Activated CD8-positive, alpha-beta T cell treated with anti-CD3 and anti-CD28 coated beads, Interleukin-2, amount 10 ng/mL, durations not matched to agents 7 days and 5 days (primary cell): ENCODE measurements around the gene KIF26A. TPM values are rescaled to one million over a fixed set of nuclear protein-coding genes. Genes with fewer than 3 reads are reported as not detected.

Source experiments
- ATAC-seq: fragments of 150-1000 bp; cut with Tn5 transposase; one replicate; pipeline ENCODE4 v1.10.0; 2021; ENCODE audit warnings: moderate library complexity
- CTCF ChIA-PET: fragments of 350-600 bp; sonication (Branson Sonifier 250); formaldehyde crosslinking; loops from one replicate; lab custom pipeline; 2021; ENCODE audit warnings: antibody characterized with exemption; lab: Charles Lee
- POLR2A ChIA-PET: fragments of 350-600 bp; sonication (Branson Sonifier 250); formaldehyde crosslinking; loops from one replicate; lab custom pipeline; 2021; ENCODE audit warnings: antibody characterized with exemption; lab: Charles Lee
- DNase-seq: peaks from one replicate; pipeline ENCODE4 v3.0.0-alpha.2; 2020
- H3K27ac Mint-ChIP-seq: one replicate; pipeline ENCODE4 v1.8.0; 2021; ENCODE audit warnings: mild to moderate bottlenecking, mixed read lengths
- H3K27me3 Mint-ChIP-seq: one replicate; pipeline ENCODE4 v1.8.0; 2021; ENCODE audit warnings: low read depth, mixed read lengths
- H3K36me3 Mint-ChIP-seq: one replicate; pipeline ENCODE4 v1.8.0; 2021; ENCODE audit warnings: low read depth, mixed read lengths
- H3K4me1 Mint-ChIP-seq: one replicate; pipeline ENCODE4 v1.8.0; 2021; ENCODE audit warnings: low read depth, mixed read lengths
- H3K4me3 Mint-ChIP-seq: one replicate; pipeline ENCODE4 v1.8.0; 2021; ENCODE audit warnings: mild to moderate bottlenecking, mixed read lengths
- H3K9me3 Mint-ChIP-seq: one replicate; pipeline ENCODE4 v1.8.0; 2022; ENCODE audit warnings: mixed read lengths; ENCODE audit not compliant: insufficient read depth
- total RNA-seq, 2 experiments: library from RNA; stranded (reverse); gene quantifications; one replicate each; pipeline ENCODE4 v1.2.3, GENCODE V29; 2021

KIF26A gene
- total RNA-seq, 2 experiments from 2014 or later: 0.26 TPM

- POLR2A ChIA-PET: no interaction called here
- no peaks in the 10 kb centered on the region for H3K36me3 Mint-ChIP-seq
- no peaks in the 10 kb centered on the region for H3K27me3 Mint-ChIP-seq
- H3K4me3 Mint-ChIP-seq: no peak overlapping the region
- H3K4me1 Mint-ChIP-seq: no peaks in the 10 kb centered on the region
- ATAC-seq: no peak
- DNase-seq: no peak
- H3K27ac Mint-ChIP-seq: no peak overlapping the region
- CTCF ChIA-PET: no interaction called here
- no peaks in the 10 kb centered on the region for H3K9me3 Mint-ChIP-seq
Observed at GRCh38 chr14:104183796-104184195, 45.4 kb downstream of the KIF26A start.

DNA sequence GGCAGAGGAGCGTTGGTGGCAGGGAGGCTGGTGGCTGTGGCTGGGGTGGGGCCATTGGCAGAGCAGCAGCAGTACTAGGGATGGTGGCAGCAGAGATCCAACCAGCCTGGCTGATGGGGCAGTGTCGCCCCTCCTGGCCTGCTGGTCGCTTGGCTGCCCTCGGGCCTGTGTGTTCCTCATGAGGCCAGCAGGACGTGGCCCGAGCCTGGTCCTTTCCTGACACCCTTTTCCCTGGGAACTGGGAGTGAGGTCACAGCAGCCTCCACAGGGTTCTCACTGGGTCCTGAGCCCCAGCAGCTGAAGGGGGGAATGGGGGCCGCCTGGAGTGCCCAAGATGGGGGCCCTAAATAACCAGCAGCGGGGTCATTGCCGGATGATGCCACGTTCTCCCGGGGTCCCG is 46.1 kb downstream of the KIF26A start:
- Mint-ChIP-seq H3K27me3 (no peaks in the 10 kb centered on the region), H3K27ac (no peak overlapping the region), H3K4me1 (no peaks in the 10 kb centered on the region), H3K4me3 (no peak overlapping the region), H3K36me3 (no peaks in the 10 kb centered on the region), H3K9me3 (no peaks in the 10 kb centered on the region)
- ATAC-seq: no peak
- CTCF ChIA-PET: no interaction called here
- no peak for DNase-seq
- POLR2A ChIA-PET: no interaction called here

- no peak for DNase-seq
- CTCF ChIA-PET: no interaction called here
- H3K9me3 Mint-ChIP-seq: no peaks in the 10 kb centered on the region
- H3K4me1 Mint-ChIP-seq: no peaks in the 10 kb centered on the region
- H3K36me3 Mint-ChIP-seq: no peaks in the 10 kb centered on the region
- no peaks in the 10 kb centered on the region for H3K27me3 Mint-ChIP-seq
- H3K4me3 Mint-ChIP-seq: no peak overlapping the region
- no peak overlapping the region for H3K27ac Mint-ChIP-seq
- POLR2A ChIA-PET: no interaction called here
- ATAC-seq: no peak
Observed at GRCh38 chr14:104184911-104185499, 46.6 kb downstream of the KIF26A start.

DNA sequence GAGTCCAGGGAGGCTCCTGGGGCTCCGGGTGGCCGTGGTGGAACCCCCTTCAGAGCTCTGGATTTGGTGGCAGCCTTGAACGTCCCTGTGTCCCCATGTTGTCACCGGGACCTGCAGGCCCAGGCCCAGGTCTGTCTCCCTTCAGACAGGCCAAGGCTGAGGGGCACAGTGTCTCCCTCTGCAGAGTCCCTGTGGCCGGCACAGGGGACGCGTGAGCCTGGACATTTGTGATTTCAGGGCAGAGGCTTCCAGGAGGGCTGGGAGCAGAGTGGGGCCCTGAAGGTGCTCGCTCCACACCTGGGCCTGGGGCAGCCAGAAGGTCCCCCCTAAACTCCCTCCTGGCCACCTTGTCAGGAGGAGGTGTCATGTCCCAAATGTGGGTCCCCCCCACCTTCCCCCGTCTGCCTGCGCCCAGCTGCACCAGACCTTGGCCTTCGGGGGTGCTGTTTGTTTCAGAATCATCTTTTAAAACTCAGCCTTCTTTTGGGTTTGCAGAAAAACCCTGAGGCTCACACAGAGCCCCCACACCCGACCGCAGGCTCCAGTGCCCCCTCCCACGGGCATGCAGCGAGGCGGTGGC is 47.6 kb downstream of the KIF26A start:
- ATAC-seq: no peak
- Mint-ChIP-seq H3K36me3 (no peaks in the 10 kb centered on the region), H3K9me3 (no peaks in the 10 kb centered on the region), H3K27me3 (no peaks in the 10 kb centered on the region), H3K4me3 (no peak overlapping the region), H3K27ac (no peak overlapping the region), H3K4me1 (no peaks in the 10 kb centered on the region)
- ChIA-PET POLR2A (no interaction called here), CTCF (no interaction called here)
- no peak for DNase-seq

- DNase-seq: no peak
- Mint-ChIP-seq H3K9me3 (no peaks in the 10 kb centered on the region), H3K36me3 (no peaks in the 10 kb centered on the region), H3K4me3 (no peak overlapping the region), H3K27me3 (no peaks in the 10 kb centered on the region), H3K27ac (no peak overlapping the region), H3K4me1 (no peaks in the 10 kb centered on the region)
- ATAC-seq: no peak
- ChIA-PET POLR2A (no interaction called here), CTCF (no interaction called here)
Observed at GRCh38 chr14:104186575-104186974, 48.2 kb downstream of the KIF26A start.

- Mint-ChIP-seq H3K27ac (no peak overlapping the region), H3K27me3 (no peaks in the 10 kb centered on the region), H3K9me3 (no peaks in the 10 kb centered on the region), H3K4me1 (no peaks in the 10 kb centered on the region), H3K36me3 (no peaks in the 10 kb centered on the region), H3K4me3 (no peak overlapping the region)
- POLR2A ChIA-PET: no interaction called here
- ATAC-seq: no peak
- CTCF ChIA-PET: no interaction called here
- DNase-seq: no peak
Observed at GRCh38 chr14:104187121-104187889, 48.9 kb downstream of the KIF26A start.

DNA sequence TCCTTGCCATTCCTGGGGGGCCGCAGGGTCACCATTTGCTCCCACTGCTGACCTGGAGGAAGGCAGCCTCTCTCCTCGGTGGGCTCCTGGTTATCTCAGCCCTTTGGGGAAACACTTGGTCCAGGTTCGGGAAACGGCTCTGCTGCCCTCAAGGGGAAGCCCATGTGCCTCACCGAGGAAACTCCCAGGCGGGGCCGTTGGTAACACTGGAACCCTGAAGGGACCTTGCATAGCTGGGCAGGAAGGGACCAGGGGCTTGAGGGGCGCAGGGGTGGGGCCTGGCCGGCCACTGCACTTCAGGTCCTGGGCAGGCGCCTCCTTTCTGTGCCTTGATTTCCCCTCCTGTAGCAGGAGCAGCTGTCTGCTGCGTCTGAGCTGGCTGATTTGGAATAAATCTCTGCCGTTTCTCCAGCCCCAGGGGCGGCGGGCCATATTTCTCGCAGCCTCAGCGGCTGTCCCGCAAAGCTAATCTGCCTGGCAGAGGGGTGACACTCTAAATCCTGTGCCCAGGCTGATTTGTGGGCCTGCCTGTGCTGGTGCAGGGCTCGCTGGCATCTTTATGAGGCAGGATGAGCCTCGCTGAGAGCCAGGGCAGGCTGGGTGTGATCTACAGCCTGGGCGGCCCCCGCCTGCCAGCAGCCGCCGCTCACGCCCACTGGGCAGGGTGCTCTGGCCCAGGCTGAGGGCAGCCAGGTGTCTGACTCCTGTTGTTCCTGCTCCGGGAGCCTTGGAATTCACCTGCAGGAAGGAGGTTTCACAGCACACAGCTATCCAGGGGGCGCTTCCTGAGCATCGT is 49.7 kb downstream of the KIF26A start:
- Mint-ChIP-seq H3K4me3 (no peak overlapping the region), H3K4me1 (no peaks in the 10 kb centered on the region), H3K9me3 (no peaks in the 10 kb centered on the region), H3K27ac (no peak overlapping the region), H3K36me3 (no peaks in the 10 kb centered on the region), H3K27me3 (no peaks in the 10 kb centered on the region)
- ATAC-seq (no peak), DNase-seq (no peak)
- POLR2A ChIA-PET: no interaction called here
- CTCF ChIA-PET: no interaction called here

- H3K27me3 Mint-ChIP-seq: no peaks in the 10 kb centered on the region
- no peak overlapping the region for H3K27ac Mint-ChIP-seq
- no peak for DNase-seq
- no peaks in the 10 kb centered on the region for H3K36me3 Mint-ChIP-seq
- no peak for ATAC-seq
- CTCF ChIA-PET: no interaction called here
- no peaks in the 10 kb centered on the region for H3K4me1 Mint-ChIP-seq
- no peaks in the 10 kb centered on the region for H3K9me3 Mint-ChIP-seq
- POLR2A ChIA-PET: no interaction called here
- H3K4me3 Mint-ChIP-seq: no peak overlapping the region
Observed at GRCh38 chr14:104188727-104189400, 50.5 kb downstream of the KIF26A start.

DNA sequence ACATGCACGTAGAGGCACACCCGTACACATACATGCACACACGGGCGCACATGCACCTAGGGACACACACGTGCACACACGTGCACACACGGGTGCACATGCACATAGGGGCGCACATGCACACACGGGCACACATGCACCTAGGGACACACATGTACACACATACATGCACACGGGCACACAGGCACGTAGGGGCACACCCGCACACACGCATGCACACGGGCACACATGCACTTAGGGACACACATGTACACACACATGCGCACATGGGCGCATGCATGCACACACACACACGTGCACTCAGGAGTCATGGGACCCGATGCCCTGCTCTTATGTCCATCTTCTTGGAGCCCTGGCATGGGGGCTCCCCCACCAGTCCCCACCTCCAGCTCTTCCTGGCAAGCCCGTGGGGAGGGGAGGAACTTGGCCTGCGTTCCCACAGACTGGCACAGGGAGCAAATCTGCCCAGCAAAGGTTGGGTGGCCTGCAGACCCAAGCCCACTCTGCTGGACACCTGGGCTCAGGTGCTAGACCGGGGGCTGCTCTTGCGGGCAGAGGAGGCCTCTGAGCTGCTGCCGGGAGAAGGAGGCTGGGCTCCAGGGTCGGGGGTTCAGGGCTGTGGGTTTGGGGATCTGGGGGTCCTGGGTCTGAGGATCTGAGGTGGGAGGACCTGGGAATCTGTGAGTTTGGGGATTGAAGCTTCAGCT is 51.4 kb downstream of the KIF26A start:
- H3K4me1 Mint-ChIP-seq: no peaks in the 10 kb centered on the region
- ATAC-seq (no peak), DNase-seq (no peak)
- no peaks in the 10 kb centered on the region for H3K9me3 Mint-ChIP-seq
- ChIA-PET POLR2A (no interaction called here), CTCF (no interaction called here)
- H3K27ac Mint-ChIP-seq: no peak overlapping the region
- no peaks in the 10 kb centered on the region for H3K36me3 Mint-ChIP-seq
- no peaks in the 10 kb centered on the region for H3K27me3 Mint-ChIP-seq
- no peak overlapping the region for H3K4me3 Mint-ChIP-seq

DNA sequence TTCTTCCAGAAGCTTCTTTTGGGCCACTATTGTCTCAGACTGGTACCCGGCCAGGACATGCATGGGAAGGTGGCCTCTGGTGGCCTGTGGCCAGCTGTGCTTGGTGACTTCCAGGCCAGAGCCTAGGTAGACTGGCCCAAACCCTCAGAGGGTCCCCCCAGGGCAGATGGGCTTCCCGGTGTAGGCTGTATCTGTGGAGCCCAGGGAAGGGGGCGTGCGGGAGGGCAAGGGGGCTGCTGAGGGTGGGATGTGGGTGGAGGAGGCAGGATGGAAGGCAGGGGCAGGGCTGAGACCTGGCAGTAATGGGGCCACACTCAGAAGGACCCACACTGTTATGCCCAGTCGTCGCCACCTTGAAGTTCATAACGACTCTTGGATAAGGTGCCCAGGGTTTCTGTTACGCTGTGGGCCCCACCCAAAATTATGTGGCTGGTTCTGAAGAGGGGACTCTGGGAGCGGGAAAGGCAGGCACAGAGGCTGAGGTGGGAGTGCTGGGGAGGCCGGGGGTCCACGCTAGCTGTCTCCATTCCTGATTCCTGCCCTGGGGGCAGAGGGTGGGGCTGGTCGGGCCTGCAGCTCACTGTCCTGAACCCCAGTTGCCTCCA is 52.1 kb downstream of the KIF26A start:
- POLR2A ChIA-PET: no interaction called here
- no peaks in the 10 kb centered on the region for H3K4me1 Mint-ChIP-seq

GRCh38 chr14:104191409-104191997 is 53.1 kb downstream of the KIF26A start:
- DNase-seq: no peak
- ChIA-PET CTCF (no interaction called here), POLR2A (no interaction called here)
- no peak for ATAC-seq
- H3K27me3 Mint-ChIP-seq: no peaks in the 10 kb centered on the region
- H3K4me3 Mint-ChIP-seq: no peak overlapping the region
- H3K4me1 Mint-ChIP-seq: peaks cover 9% of the 10 kb centered on the region
- no peaks in the 10 kb centered on the region for H3K36me3 Mint-ChIP-seq
- H3K9me3 Mint-ChIP-seq: no peaks in the 10 kb centered on the region
- H3K27ac Mint-ChIP-seq: no peak overlapping the region

More for the DNA sequence above, 52.1 kb downstream of the KIF26A start:
- H3K9me3 Mint-ChIP-seq: no peaks in the 10 kb centered on the region
- H3K27me3 Mint-ChIP-seq: no peaks in the 10 kb centered on the region
- DNase-seq (no peak), ATAC-seq (no peak)
- H3K27ac Mint-ChIP-seq: no peak overlapping the region
- H3K36me3 Mint-ChIP-seq: no peaks in the 10 kb centered on the region
- CTCF ChIA-PET: no interaction called here
- H3K4me3 Mint-ChIP-seq: no peak overlapping the region
